KOPT-K1 (cell line): ENCODE data around the gene CDC123.
"Not testable (repeated sequence)": the region's sequence is repeated elsewhere in the genome, so short reads cannot be mapped to it uniquely, and the experiment has no call there.

Experiments
- H3K27ac ChIP-seq: fragments of 200-600 bp; sonication (generic); 2 replicates; pipeline ENCODE4 v1.5.1; 2016; ENCODE audit warnings: antibody characterized with exemption, mild to moderate bottlenecking, low read depth, low read length; ENCODE audit not compliant: poor library complexity, severe bottlenecking
- H3K36me3 ChIP-seq: fragments of 200-600 bp; sonication (generic); 2 replicates; pipeline ENCODE4 v1.5.1; 2017; ENCODE audit warnings: antibody characterized with exemption, mild to moderate bottlenecking, low read length, moderate library complexity; ENCODE audit not compliant: insufficient read depth
- H3K9me3 ChIP-seq: fragments of 200-600 bp; sonication (generic); 2 replicates; pipeline ENCODE4 v1.5.1; 2017; ENCODE audit warnings: antibody characterized with exemption, low read length, mild to moderate bottlenecking; ENCODE audit not compliant: insufficient read depth, poor library complexity, severe bottlenecking

Gene CDC123

GRCh38 chr10:12237265-12238220 is 41.6 kb downstream of the CDC123 start:
- Histone ChIP-seq H3K36me3 (peaks cover 93% of the 10 kb centered on the region), H3K27ac (no peak overlapping the region)

GRCh38 chr10:12238821-12239220 is 42.8 kb downstream of the CDC123 start:
- H3K36me3 ChIP-seq = peaks cover 97% of the 10 kb centered on the region
- no peak overlapping the region for H3K27ac ChIP-seq
- H3K9me3 ChIP-seq = no peaks in the 10 kb centered on the region

More at GRCh38 chr10:12237265-12238220, 41.6 kb downstream of the CDC123 start:
- H3K9me3 ChIP-seq = no peaks in the 10 kb centered on the region

- Histone ChIP-seq H3K27ac (no peak overlapping the region), H3K9me3 (no peaks in the 10 kb centered on the region), H3K36me3 (peaks cover 98% of the 10 kb centered on the region)
These were observed 46.0 kb downstream of the CDC123 start for GRCh38 chr10:12241810-12242529.

GRCh38 chr10:12243864-12244620 is 48.1 kb downstream of the CDC123 start:
- peaks cover 97% of the 10 kb centered on the region for H3K36me3 ChIP-seq
- no peak overlapping the region for H3K27ac ChIP-seq
- no peaks in the 10 kb centered on the region for H3K9me3 ChIP-seq

- Histone ChIP-seq H3K36me3 (peaks cover 65% of the 10 kb centered on the region), H3K27ac (no peak overlapping the region), H3K9me3 (no peaks in the 10 kb centered on the region)
These were observed 54.2 kb downstream of the CDC123 start for GRCh38 chr10:12250181-12250580.

GRCh38 chr10:12250702-12251101 is 54.7 kb downstream of the CDC123 start:
- not testable (repeated sequence) for H3K9me3 ChIP-seq, H3K27ac ChIP-seq
- peaks cover 60% of the 10 kb centered on the region for H3K36me3 ChIP-seq

- Histone ChIP-seq H3K27ac (no peak overlapping the region), H3K36me3 (peaks cover 51% of the 10 kb centered on the region), H3K9me3 (no peaks in the 10 kb centered on the region)
These were observed 55.6 kb downstream of the CDC123 start for GRCh38 chr10:12251581-12251980.

- H3K27ac ChIP-seq = no peak overlapping the region
- peaks cover 37% of the 10 kb centered on the region for H3K36me3 ChIP-seq
- H3K9me3 ChIP-seq = no peaks in the 10 kb centered on the region
These were observed 57.0 kb downstream of the CDC123 start for GRCh38 chr10:12252882-12253546.

- H3K27ac ChIP-seq = no peak overlapping the region
- H3K9me3 ChIP-seq = no peaks in the 10 kb centered on the region
- H3K36me3 ChIP-seq = peaks cover 17% of the 10 kb centered on the region
These were observed 59.1 kb downstream of the CDC123 start for GRCh38 chr10:12255048-12255447.

- H3K27ac ChIP-seq = no peak overlapping the region
- H3K9me3 ChIP-seq = no peaks in the 10 kb centered on the region
- H3K36me3 ChIP-seq = no peaks in the 10 kb centered on the region
These were observed 64.0 kb downstream of the CDC123 start for GRCh38 chr10:12259988-12260387.

- H3K36me3 ChIP-seq = no peaks in the 10 kb centered on the region
- no peaks in the 10 kb centered on the region for H3K9me3 ChIP-seq
- H3K27ac ChIP-seq = no peak overlapping the region
These were observed 66.4 kb downstream of the CDC123 start for GRCh38 chr10:12262278-12262981.

- H3K27ac ChIP-seq = peak overlapping the region; percentile 46
- H3K9me3 ChIP-seq = no peaks in the 10 kb centered on the region
- H3K36me3 ChIP-seq = no peaks in the 10 kb centered on the region
These were observed 68.4 kb downstream of the CDC123 start for GRCh38 chr10:12264204-12264940.

GRCh38 chr10:12269056-12269455 is 73.1 kb downstream of the CDC123 start:
- Histone ChIP-seq H3K27ac (no peak overlapping the region), H3K9me3 (no peaks in the 10 kb centered on the region), H3K36me3 (no peaks in the 10 kb centered on the region)

GRCh38 chr10:12271210-12271540 is 75.2 kb downstream of the CDC123 start:
- H3K9me3 ChIP-seq = no peaks in the 10 kb centered on the region
- no peak overlapping the region for H3K27ac ChIP-seq

More at GRCh38 chr10:12271210-12271540, 75.2 kb downstream of the CDC123 start:
- no peaks in the 10 kb centered on the region for H3K36me3 ChIP-seq
